Stimulated activated CD4-positive, alpha-beta T cell treated with anti-CD3 and anti-CD28 coated beads, Interleukin-4, amount 100 ng/mL, for 4 hours (primary cell): ENCODE measurements around the gene RPP38.

Experiments
- DNase-seq, 2 experiments: peaks; one replicate each; pipeline ENCODE4 v3.0.0-alpha.2; 2020

The RPP38 gene

GRCh38 chr10:15113766-15114165 is 16.6 kb downstream of the RPP38 start:
- no peak for DNase-seq

- no peak for DNase-seq
These were observed 19.1 kb downstream of the RPP38 start for GRCh38 chr10:15116225-15116624.

- DNase-seq = no peak
These were observed 21.5 kb downstream of the RPP38 start for GRCh38 chr10:15118615-15119014.

GRCh38 chr10:15120523-15120922 is 23.4 kb downstream of the RPP38 start:
- no peak for DNase-seq

GRCh38 chr10:15121707-15122106 is 24.6 kb downstream of the RPP38 start:
- DNase-seq = no peak

GRCh38 chr10:15122477-15123030 is 25.4 kb downstream of the RPP38 start:
- no peak for DNase-seq

GRCh38 chr10:15123749-15124184 is 26.6 kb downstream of the RPP38 start:
- DNase-seq = no peak

- no peak for DNase-seq
These were observed 27.0 kb downstream of the RPP38 start for GRCh38 chr10:15124190-15124589.

GRCh38 chr10:15124908-15125307 is 27.8 kb downstream of the RPP38 start:
- no peak for DNase-seq

GRCh38 chr10:15131330-15131729 is 34.2 kb downstream of the RPP38 start:
- no peak for DNase-seq

- DNase-seq = no peak
These were observed 39.2 kb downstream of the RPP38 start for GRCh38 chr10:15136129-15137035.

GRCh38 chr10:15137036-15137359 is 39.8 kb downstream of the RPP38 start:
- no peak for DNase-seq

GRCh38 chr10:15137636-15138035 is 40.5 kb downstream of the RPP38 start:
- DNase-seq = no peak

GRCh38 chr10:15140698-15141097 is 43.5 kb downstream of the RPP38 start:
- no peak for DNase-seq

GRCh38 chr10:15141136-15142054 is 44.2 kb downstream of the RPP38 start:
- DNase-seq = no peak

GRCh38 chr10:15144788-15145187 is 47.6 kb downstream of the RPP38 start:
- DNase-seq = no peak

GRCh38 chr10:15146366-15146765 is 49.2 kb downstream of the RPP38 start:
- DNase-seq = no peak

- DNase-seq = no peak
These were observed 50.6 kb downstream of the RPP38 start for GRCh38 chr10:15147594-15148392.

- no peak for DNase-seq
These were observed 52.1 kb downstream of the RPP38 start for GRCh38 chr10:15149042-15149771.

GRCh38 chr10:15150563-15150962 is 53.4 kb downstream of the RPP38 start:
- no peak for DNase-seq

GRCh38 chr10:15152556-15152955 is 55.4 kb downstream of the RPP38 start:
- DNase-seq = no peak
